T1000 (cell line): ENCODE data around the gene FOXN3.
A peak's percentile ranks its signal among the peaks of the same experiment; 100 is the strongest.
"Not testable (repeated sequence)": the region's sequence is repeated elsewhere in the genome, so short reads cannot be mapped to it uniquely, and the experiment has no call there.

ENCODE experiments used
- DNase-seq: peaks from one replicate; lab custom pipeline; 2025; ENCODE audit warnings: mixed read lengths; lab: John Stamatoyannopoulos, UW

Gene FOXN3

GRCh38 chr14:89163031-89163636, 253.9 kb downstream of the FOXN3 start:
- no peak for DNase-seq

DNA sequence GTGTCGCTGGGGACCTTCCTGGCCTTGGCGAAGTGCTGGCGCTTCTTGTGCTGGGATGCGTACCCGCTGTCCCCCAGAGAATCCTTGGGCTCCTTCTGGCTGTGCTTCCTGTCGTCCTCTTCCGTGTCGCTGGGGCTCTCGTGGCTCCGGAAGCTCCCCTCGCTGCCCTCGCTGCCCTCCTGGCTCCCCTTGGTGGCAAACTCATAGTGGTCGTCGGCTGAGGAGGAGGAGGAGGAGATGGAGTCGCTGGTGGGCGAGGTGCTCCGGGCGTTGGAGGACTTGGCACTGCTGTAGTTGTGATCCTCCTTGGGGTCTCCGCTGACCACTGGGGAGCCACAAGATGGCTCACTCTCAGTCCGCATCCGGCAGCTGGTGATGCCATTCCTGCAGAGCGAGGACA, 254.4 kb downstream of the FOXN3 start:
- no peak for DNase-seq

DNA sequence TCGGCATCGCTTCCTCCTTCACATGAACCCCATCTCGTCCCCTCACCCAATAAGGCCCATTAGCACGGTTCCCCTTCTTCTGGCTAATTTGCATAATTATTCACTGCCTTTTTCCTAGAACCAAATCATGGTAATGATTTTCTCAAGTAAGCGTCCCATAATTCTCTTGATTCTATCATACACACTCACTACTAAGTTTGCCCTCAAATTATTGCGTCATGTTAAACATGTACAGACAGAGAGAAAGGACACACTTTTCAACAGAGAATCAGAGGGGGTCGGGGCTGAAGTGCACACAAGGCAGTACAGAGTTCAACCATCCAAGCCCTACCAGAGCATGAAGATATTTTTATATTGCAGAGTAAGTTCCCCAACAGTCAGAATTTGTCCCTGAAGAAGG, 256.6 kb downstream of the FOXN3 start:
- DNase-seq, result no peak

DNA sequence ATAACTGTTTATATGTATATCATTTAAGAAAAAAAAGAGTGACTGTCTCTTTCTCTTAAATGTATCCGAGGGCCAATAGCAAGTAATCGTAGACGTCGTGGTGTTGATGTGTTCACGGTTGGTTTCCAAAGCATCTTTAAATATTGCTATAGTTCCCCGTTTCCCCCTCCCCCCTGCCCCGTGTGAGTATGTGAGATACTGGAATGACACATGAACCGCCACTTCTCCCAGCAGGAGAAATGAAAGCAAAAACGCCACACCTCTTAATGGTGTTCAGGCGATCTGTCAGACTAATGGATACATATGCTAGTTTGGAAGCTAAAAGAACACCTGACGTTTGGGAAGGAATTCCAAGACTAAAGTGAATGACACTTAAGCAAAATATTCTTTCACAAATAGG, 258.3 kb downstream of the FOXN3 start:
- no peak for DNase-seq

DNA sequence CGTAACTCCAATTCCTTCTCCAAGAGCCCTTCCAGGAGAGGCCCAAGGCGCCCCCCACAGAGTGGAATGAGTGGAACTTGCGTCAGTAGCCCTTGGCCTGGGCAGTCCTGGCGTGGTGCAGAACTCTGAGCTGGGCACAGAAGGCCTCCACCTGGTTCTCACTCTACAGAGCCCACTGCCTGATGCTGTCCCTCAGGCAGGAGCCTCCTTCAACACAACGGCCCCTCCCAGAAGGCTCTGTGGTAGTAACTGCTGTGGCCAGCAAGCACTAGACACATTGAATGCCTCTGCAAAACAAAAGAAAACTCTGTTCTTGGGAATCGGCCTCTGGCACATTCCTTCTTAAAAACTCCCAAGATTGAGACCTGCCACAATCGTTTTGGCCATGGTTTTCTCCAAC, 258.9 kb downstream of the FOXN3 start:
- not testable (repeated sequence) for DNase-seq

- no peak for DNase-seq
Observed at GRCh38 chr14:89155491-89155890, 261.5 kb downstream of the FOXN3 start.

GRCh38 chr14:89151693-89152092, 265.3 kb downstream of the FOXN3 start:
- not testable (repeated sequence) for DNase-seq

- DNase-seq, result no peak
Observed at GRCh38 chr14:89146274-89146673, 270.8 kb downstream of the FOXN3 start.

- no peak for DNase-seq
Observed at GRCh38 chr14:89144642-89145041, 272.4 kb downstream of the FOXN3 start.

DNA sequence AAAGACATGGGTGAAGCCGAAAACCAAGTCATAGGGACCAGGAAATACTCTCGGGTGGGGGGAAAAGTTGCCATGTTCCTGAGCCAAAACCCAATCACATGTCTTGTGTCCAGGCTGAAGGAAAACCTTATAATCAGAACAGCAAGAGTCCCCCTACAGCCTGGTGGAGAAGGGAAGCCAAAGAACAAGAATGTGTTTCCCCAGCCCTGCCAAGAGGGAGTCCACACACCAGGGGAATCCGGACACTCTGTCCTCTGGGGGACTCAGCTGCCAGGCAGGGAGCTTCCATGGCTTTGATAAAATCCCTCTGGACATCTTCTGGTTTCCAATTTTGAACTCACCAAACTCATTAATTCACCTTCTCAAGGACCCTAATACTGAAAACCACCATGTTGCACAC, 273.0 kb downstream of the FOXN3 start:
- no peak for DNase-seq

- DNase-seq, result no peak
Observed at GRCh38 chr14:89143595-89143994, 273.4 kb downstream of the FOXN3 start.

DNA sequence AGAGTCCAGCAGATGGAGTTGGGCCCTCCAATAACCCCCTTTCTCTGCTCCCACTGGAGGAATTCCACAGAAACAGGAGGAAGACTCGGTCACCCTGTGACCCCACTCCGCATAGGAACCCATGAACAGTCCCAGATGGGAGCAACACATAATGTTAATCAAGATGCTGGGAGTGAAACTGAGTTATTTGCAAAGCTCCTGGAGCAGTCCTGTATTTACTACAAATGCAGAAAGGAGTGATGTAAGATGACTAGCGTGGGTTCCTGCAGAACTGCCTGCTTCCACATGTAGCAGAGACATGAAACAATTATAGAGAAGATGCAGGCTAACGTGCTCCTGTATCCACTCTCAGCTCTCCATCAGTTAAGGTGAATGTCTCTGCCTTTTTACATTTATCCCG, 274.7 kb downstream of the FOXN3 start:
- no peak for DNase-seq

- DNase-seq, result no peak
Observed at GRCh38 chr14:89141862-89142261, 275.2 kb downstream of the FOXN3 start.

DNA sequence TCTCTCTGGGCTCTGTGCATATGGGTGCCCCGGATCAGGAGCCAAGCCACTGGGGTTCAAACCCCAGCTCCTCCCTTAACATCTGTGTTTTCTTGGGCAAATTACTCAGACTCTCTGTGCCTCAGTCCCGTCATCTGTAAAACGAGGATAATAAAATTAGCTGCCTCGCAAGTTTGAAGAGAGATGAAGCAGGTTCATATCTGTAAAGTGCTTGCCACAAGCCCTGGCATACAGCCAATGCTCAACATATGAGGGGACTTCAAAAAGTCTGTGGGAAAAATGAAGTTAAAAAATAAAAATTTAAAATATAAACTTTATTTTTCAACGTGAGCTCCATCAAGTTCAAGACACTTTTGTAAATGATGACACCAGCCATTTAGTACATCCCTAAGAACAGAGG, 276.7 kb downstream of the FOXN3 start:
- no peak for DNase-seq

- DNase-seq, result no peak
Observed at GRCh38 chr14:89139404-89140247, 277.4 kb downstream of the FOXN3 start.

GRCh38 chr14:89138846-89139245, 278.2 kb downstream of the FOXN3 start:
- no peak for DNase-seq

GRCh38 chr14:89137526-89138163, 279.4 kb downstream of the FOXN3 start:
- DNase-seq, result peak; percentile 79

DNA sequence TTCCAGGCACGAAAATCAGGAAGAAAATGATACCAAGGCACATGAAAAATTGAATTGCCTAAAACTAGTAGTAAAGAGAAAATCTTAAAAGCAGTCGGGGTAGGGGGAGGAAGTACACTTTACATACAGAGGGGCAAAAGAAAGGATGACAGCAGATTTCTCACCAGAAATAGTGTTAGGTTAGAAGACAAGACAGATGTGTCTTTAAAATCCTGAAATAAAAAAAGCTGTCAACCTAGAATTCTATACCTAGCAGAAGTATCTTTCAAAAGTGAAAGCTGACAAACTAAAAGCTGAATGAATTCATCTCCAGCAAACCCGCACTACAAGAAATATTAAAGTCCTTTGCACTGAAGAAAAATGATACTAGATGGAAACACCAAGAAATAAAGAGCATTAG, 280.4 kb downstream of the FOXN3 start:
- DNase-seq, result no peak

DNA sequence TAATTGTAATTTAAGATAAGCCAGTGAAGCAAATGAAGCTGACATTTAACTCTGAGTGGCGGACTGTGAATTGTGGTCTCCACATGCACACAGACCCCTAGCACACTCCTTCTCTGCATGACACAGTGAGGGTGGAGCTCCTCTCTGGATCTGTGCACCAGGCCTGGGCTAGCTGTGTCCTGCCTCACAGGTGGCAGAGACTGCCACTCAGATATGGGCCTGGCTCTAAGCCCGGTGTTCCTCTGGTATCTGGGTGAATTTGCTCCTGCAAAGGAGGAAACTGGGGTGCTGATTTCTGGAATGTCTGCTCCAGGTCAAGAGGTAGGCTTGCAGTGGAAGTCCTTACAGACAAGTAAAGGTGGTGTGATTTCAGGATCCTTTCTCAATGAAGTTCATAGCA, 282.4 kb downstream of the FOXN3 start:
- DNase-seq, result no peak

GRCh38 chr14:89131004-89131750, 285.9 kb downstream of the FOXN3 start:
- no peak for DNase-seq

DNA sequence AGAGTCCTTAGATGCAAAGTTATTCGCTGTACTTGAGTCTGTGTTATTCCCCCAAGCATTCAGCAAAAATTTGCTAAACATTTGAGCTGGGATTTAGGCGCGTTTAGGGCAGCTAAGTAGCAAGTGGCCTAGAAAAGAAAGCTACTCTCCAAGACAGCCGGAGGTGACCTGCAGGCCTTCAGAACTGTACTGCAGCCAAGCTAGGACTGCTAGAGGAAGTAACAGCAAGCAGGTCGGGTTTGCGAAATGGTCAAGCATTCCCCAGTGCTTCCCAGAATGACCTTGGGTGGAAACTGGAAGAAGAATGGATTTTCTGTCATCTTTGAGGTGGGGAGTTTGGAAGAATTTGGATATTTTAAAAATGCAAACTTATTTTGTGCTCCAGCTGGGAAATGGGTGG, 287.5 kb downstream of the FOXN3 start:
- DNase-seq, result no peak

- no peak for DNase-seq
Observed at GRCh38 chr14:89128311-89129026, 288.6 kb downstream of the FOXN3 start.
